Liver (tissue), 9 donors: ENCODE data around the gene NRG3. TPM values are rescaled to one million over a fixed set of nuclear protein-coding genes. Genes with fewer than 3 reads are reported as not detected.

Experiments
- DNase-seq: peaks from one replicate; pipeline ENCODE4 v3.0.0-alpha.2; 2017; ENCODE audit warnings: low spot score
- H3K27ac ChIP-seq, 2 donors: one replicate each; pipeline ENCODE4 v1.7.0; 2013; ENCODE audit warnings: inconsistent platforms in 2 of 2, low read length in 2 of 2, control low read depth in 1 of 2, low read depth in 1 of 2, mild to moderate bottlenecking in 1 of 2
- H3K27me3 ChIP-seq, 4 donors: one replicate each; pipeline versions ENCODE4 v1.6.1 to v1.7.0; 2013; ENCODE audit warnings: low read length in 3 of 4, inconsistent platforms in 1 of 4, mild to moderate bottlenecking in 1 of 4, moderate library complexity in 1 of 4; ENCODE audit not compliant: control insufficient read depth in 4 of 4, insufficient read depth in 4 of 4
- H3K36me3 ChIP-seq, 4 donors: one replicate each; pipeline versions ENCODE4 v1.6.1 to v1.7.0; 2013; ENCODE audit warnings: low read length in 3 of 4, mild to moderate bottlenecking in 3 of 4, low read depth in 1 of 4, moderate library complexity in 1 of 4; ENCODE audit not compliant: control insufficient read depth in 4 of 4, insufficient read depth in 3 of 4
- H3K4me1 ChIP-seq, 4 donors: one replicate each; pipeline versions ENCODE4 v1.6.1 to v1.7.0; 2013; ENCODE audit warnings: low read length in 3 of 4, mild to moderate bottlenecking in 3 of 4, moderate library complexity in 1 of 4; ENCODE audit not compliant: control insufficient read depth in 4 of 4, insufficient read depth in 4 of 4
- H3K4me3 ChIP-seq, 3 donors: one replicate each; pipeline versions ENCODE4 v1.6.1 to v1.7.0; 2013; ENCODE audit warnings: low read length in 3 of 3, control low read depth in 1 of 3, low read depth in 1 of 3, mild to moderate bottlenecking in 1 of 3
- H3K9ac ChIP-seq, 2 donors: one replicate each; pipeline ENCODE4 v1.7.0; 2013; ENCODE audit warnings: low read length in 2 of 2, mild to moderate bottlenecking in 2 of 2, moderate library complexity in 2 of 2, control low read depth in 1 of 2, low read depth in 1 of 2
- H3K9me3 ChIP-seq, 4 donors: one replicate each; pipeline versions ENCODE4 v1.6.1 to v1.7.0; 2013; ENCODE audit warnings: low read length in 3 of 4; ENCODE audit not compliant: control insufficient read depth in 4 of 4
- CTCF ChIP-seq: fragments of 150-350 bp; IDR thresholded peaks from 2 replicates; pipeline ENCODE4 v1.5.1; 2017; ENCODE audit warnings: improper control_type of control experiment, low read depth, low read length; ENCODE audit not compliant: missing input control
- EGR1 ChIP-seq, 2 donors: IDR thresholded peaks; 2 replicates each; pipeline ENCODE4 v1.6.1; 2016 to 2018; ENCODE audit warnings: antibody characterized with exemption in 2 of 2, low read depth in 2 of 2
- GABPA ChIP-seq, 2 donors: IDR thresholded peaks in 1 of 2; conservative IDR thresholded peaks in 1 of 2; 2 replicates each; pipeline ENCODE4 v1.6.1; 2016; ENCODE audit warnings: antibody characterized with exemption in 2 of 2, mild to moderate bottlenecking in 1 of 2, moderate library complexity in 1 of 2
- HNF4A ChIP-seq, 2 donors: conservative IDR thresholded peaks; 2 replicates each; pipeline ENCODE4 v1.6.1; 2016; ENCODE audit warnings: antibody characterized with exemption in 2 of 2, mild to moderate bottlenecking in 2 of 2
- HNF4G ChIP-seq: IDR thresholded peaks from 2 replicates; pipeline ENCODE4 v1.6.1; 2016; ENCODE audit warnings: antibody characterized with exemption
- JUND ChIP-seq, 2 donors: IDR thresholded peaks; 2 replicates each; pipeline ENCODE4 v1.6.1; 2016; ENCODE audit warnings: antibody characterized with exemption in 2 of 2
- NR2F2 ChIP-seq: IDR thresholded peaks from 2 replicates; pipeline ENCODE4 v1.6.1; 2016; ENCODE audit warnings: antibody characterized with exemption
- RAD21 ChIP-seq, 2 donors: IDR thresholded peaks; 2 replicates each; pipeline ENCODE4 v1.6.1; 2016; ENCODE audit warnings: antibody characterized with exemption in 2 of 2, mild to moderate bottlenecking in 2 of 2
- REST ChIP-seq: IDR thresholded peaks from 2 replicates; pipeline ENCODE4 v1.6.1; 2016; ENCODE audit warnings: antibody characterized with exemption, mild to moderate bottlenecking
- RXRA ChIP-seq, 2 donors: IDR thresholded peaks; 2 replicates each; pipeline ENCODE4 v1.6.1; 2017 to 2018; ENCODE audit warnings: antibody characterized with exemption in 2 of 2, mild to moderate bottlenecking in 1 of 2
- SP1 ChIP-seq: IDR thresholded peaks from 2 replicates; pipeline ENCODE4 v1.6.1; 2018; ENCODE audit warnings: antibody characterized with exemption, mild to moderate bottlenecking
- TAF1 ChIP-seq: conservative IDR thresholded peaks from 2 replicates; pipeline ENCODE4 v1.6.1; 2016; ENCODE audit warnings: antibody characterized with exemption, mild to moderate bottlenecking
- YY1 ChIP-seq: IDR thresholded peaks from 2 replicates; pipeline ENCODE4 v1.6.1; 2016; ENCODE audit warnings: antibody characterized with exemption, mild to moderate bottlenecking
- ZBTB33 ChIP-seq: IDR thresholded peaks from 2 replicates; pipeline ENCODE4 v1.6.1; 2016; ENCODE audit warnings: antibody characterized with exemption
- WGBS: extraction: QIAGEN DNeasy Blood & Tissue Kit; methylation state at CpG from one replicate; pipeline ENCODE4 v1.1.7; 2013; 5-methylcytosine and 5-hydroxymethylcytosine counted together
- polyA plus RNA-seq, 2 donors: library from polyadenylated mRNA; stranded (reverse) in 1 of 2; unstranded in 1 of 2; fragments of 200-250 nt in 1 of 2; fragments of >200 nt in 1 of 2; fragmentation: Nextera tagmentation in 1 of 2; extraction: Ambion mirVana in 1 of 2; gene quantifications; one replicate each; pipeline versions ENCODE4 v1.2.1 to v1.2.3, GENCODE V29; 2013 to 2015
- total RNA-seq, 2 donors: library from RNA; depleted of rRNA; stranded (reverse); fragments of >200 nt; gene quantifications; one replicate each; pipeline ENCODE4 v1.2.3, GENCODE V29; 2014
- donor health status: healthy.
- donor health status: healthy.
- donor health status: healthy.
- donor health status: healthy.
- donor health status: healthy.

The NRG3 gene
- total and polyA plus RNA-seq, 4 donors: 0.24 to 3.7 (median 0.38) TPM

GRCh38 chr10:81914736-81915503 lies 39.9 kb downstream of the NRG3 start:
- 64% methylated on average over 3 of the region's 3 CpGs for WGBS
- Histone ChIP-seq H3K27ac (no peak overlapping the region), H3K4me1 (no peaks in the 10 kb centered on the region), H3K27me3 (no peaks in the 10 kb centered on the region), H3K4me3 (no peak overlapping the region), H3K9ac (no peak overlapping the region), H3K9me3 (no peaks in the 10 kb centered on the region), H3K36me3 (no peaks in the 10 kb centered on the region)
- TF ChIP-seq RXRA (IDR thresholded peaks at IDR 0.05) (no peak), REST (no peak), NR2F2 (no peak), HNF4G (no peak), CTCF (no peak)
- no peak for DNase-seq

GRCh38 chr10:81915504-81915897 lies 40.5 kb downstream of the NRG3 start:
- Histone ChIP-seq H3K27ac (no peak overlapping the region), H3K4me1 (no peaks in the 10 kb centered on the region), H3K36me3 (no peaks in the 10 kb centered on the region), H3K9me3 (no peaks in the 10 kb centered on the region), H3K27me3 (no peaks in the 10 kb centered on the region), H3K9ac (no peak overlapping the region), H3K4me3 (no peak overlapping the region)
- 41% methylated on average over 2 of the region's 2 CpGs for WGBS
- DNase-seq: no peak
- TF ChIP-seq CTCF: no peak
- no peak for TF ChIP-seq EGR1 (IDR thresholded peaks at IDR 0.05; ENCODE audit: low read depth in 2 of 2)
- TF ChIP-seq GABPA (IDR thresholded peaks at IDR 0.05 in 1 of 2, conservative IDR thresholded peaks at IDR 0.05 in 1 of 2): no peak
- no peak for TF ChIP-seq HNF4G
- TF ChIP-seq ZBTB33: no peak
- no peak for TF ChIP-seq SP1
- TF ChIP-seq TAF1: no peak
- no peak for TF ChIP-seq YY1
- no peak for TF ChIP-seq NR2F2
- TF ChIP-seq JUND (IDR thresholded peaks at IDR 0.05): no peak
- no peak for TF ChIP-seq HNF4A (conservative IDR thresholded peaks at IDR 0.05)
- no peak for TF ChIP-seq RXRA (IDR thresholded peaks at IDR 0.05)
- TF ChIP-seq RAD21 (IDR thresholded peaks at IDR 0.05): no peak
